Lower leg skin (tissue), 4 donors: Measurements from ENCODE around the gene ABCG1. TPM values are rescaled to one million over a fixed set of nuclear protein-coding genes. Genes with fewer than 3 reads are reported as not detected.

Experiments used
- DNase-seq, 2 donors: peaks; one replicate each; pipeline ENCODE4 v3.0.0-alpha.2; 2019; ENCODE audit warnings: low spot score in 2 of 2
- H3K4me3 ChIP-seq: fragments of 200-600 bp; sonication (generic); 2 replicates; pipeline ENCODE4 v1.5.1; 2017; ENCODE audit warnings: mild to moderate bottlenecking, low read depth; ENCODE audit not compliant: poor library complexity, severe bottlenecking
- CTCF ChIP-seq, 3 donors: fragments of 450-650 bp; IDR thresholded peaks; one replicate each; pipeline ENCODE4 v1.5.1; 2016; ENCODE audit warnings: antibody characterized with exemption in 3 of 3, mild to moderate bottlenecking in 3 of 3, moderate library complexity in 2 of 3
- POLR2A ChIP-seq, 2 donors: fragments of 450-650 bp; IDR thresholded peaks; one replicate each; pipeline ENCODE4 v1.6.1; 2016 to 2017; ENCODE audit warnings: antibody characterized with exemption in 2 of 2, mild to moderate bottlenecking in 1 of 2, moderate library complexity in 1 of 2
- WGBS, 2 donors: methylation state at CpG; one replicate each; pipeline ENCODE4 v1.1.5; 2018; 5-methylcytosine and 5-hydroxymethylcytosine counted together
- intact Hi-C: fragments of 100-400 bp; cut with DNase I; formaldehyde crosslinking; loops from one replicate; pipeline ENCODE4 v1.15.0; 2023; ENCODE audit warnings: low total_unique reads
- total RNA-seq, 4 donors: library from RNA; depleted of rRNA; stranded (reverse); fragments of >200 nt; gene quantifications; one replicate each; pipeline ENCODE4 v1.1.0, GENCODE V29; 2016

Gene ABCG1
- total RNA-seq, 4 donors from 2014 or later: 49.4 to 80.2 (median 52.7) TPM

- TF ChIP-seq POLR2A (IDR thresholded peaks at IDR 0.05) (no peak), CTCF (IDR thresholded peaks at IDR 0.05) (no peak)
- peak in 1 of 2 donors; percentile 60 for DNase-seq
- WGBS, 2 donors: 86 to 92% methylated on average over 5 of the region's 5 CpGs
- H3K4me3 ChIP-seq: no peak overlapping the region
- intact Hi-C loops: no loop called here
Measured at GRCh38 chr21:42208801-42209490, 10.0 kb upstream of the ABCG1 start.

- peak in 1 of 2 donors; percentile 70 for DNase-seq
- 69 to 74% methylated on average over 11 of the region's 11 CpGs for WGBS, 2 donors
- H3K4me3 ChIP-seq: no peak overlapping the region
- intact Hi-C loops: no loop called here
- no peak for TF ChIP-seq POLR2A (IDR thresholded peaks at IDR 0.05)
- TF ChIP-seq CTCF (IDR thresholded peaks at IDR 0.05): no peak
Measured at GRCh38 chr21:42209801-42210479, 9.0 kb upstream of the ABCG1 start.

- no peak overlapping the region for H3K4me3 ChIP-seq
- 83 to 93% methylated on average over 3 of the region's 3 CpGs for WGBS, 2 donors
- intact Hi-C loops: no loop called here
- no peak for TF ChIP-seq POLR2A (IDR thresholded peaks at IDR 0.05)
- no peak for TF ChIP-seq CTCF (IDR thresholded peaks at IDR 0.05)
- DNase-seq: peak in 1 of 2 donors; percentile 29
Measured at GRCh38 chr21:42212266-42212665, 6.7 kb upstream of the ABCG1 start.

- 81 to 94% methylated on average over 5 of the region's 5 CpGs for WGBS, 2 donors
- DNase-seq: peak in 1 of 2 donors; percentile 77
- TF ChIP-seq POLR2A (IDR thresholded peaks at IDR 0.05) (no peak), CTCF (IDR thresholded peaks at IDR 0.05) (no peak)
- H3K4me3 ChIP-seq: no peak overlapping the region
- intact Hi-C loops: no loop called here
Measured at GRCh38 chr21:42213082-42213774, 5.7 kb upstream of the ABCG1 start.

GRCh38 chr21:42214081-42214750 lies 4.7 kb upstream of the ABCG1 start:
- no peak for TF ChIP-seq CTCF (IDR thresholded peaks at IDR 0.05)
- no peak for TF ChIP-seq POLR2A (IDR thresholded peaks at IDR 0.05)
- 96% methylated on average over 10 of the region's 10 CpGs for WGBS, 2 donors
- intact Hi-C loops: no loop called here
- H3K4me3 ChIP-seq: no peak overlapping the region
- DNase-seq: peak in 1 of 2 donors; percentile 84
